GM19397 (cell line): Measurements from ENCODE around the gene AGPAT4.
"Not testable (repeated sequence)": the region's sequence is repeated elsewhere in the genome, so short reads cannot be mapped to it uniquely, and the experiment has no call there.

ENCODE experiments used
- ATAC-seq: cut with Tn5 transposase; IDR thresholded peaks from one replicate; pipeline ENCODE4 v1.9.1; 2021; ENCODE audit warnings: mild to moderate bottlenecking, moderate library complexity; ENCODE audit not compliant: unreplicated experiment

The AGPAT4 gene

DNA sequence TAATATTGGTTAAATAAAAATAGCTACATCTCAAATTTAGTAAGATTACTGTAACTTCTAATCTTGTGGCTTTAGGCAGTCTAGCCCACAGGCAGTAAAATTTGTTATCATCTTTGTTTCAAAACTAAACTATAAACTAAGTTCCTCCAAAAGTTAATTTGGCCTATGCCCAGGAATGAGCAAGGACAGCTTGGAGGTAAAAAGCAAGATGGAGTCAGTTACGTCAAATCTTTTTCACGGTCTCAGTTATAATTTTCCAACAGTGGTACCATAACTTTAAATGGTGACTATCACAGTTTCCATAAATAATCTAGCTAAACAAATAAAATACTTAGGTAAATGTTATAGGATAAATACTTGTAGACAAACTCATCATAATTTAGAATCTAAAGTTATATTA is 63.0 kb downstream of the AGPAT4 start:
- no peak for ATAC-seq

DNA sequence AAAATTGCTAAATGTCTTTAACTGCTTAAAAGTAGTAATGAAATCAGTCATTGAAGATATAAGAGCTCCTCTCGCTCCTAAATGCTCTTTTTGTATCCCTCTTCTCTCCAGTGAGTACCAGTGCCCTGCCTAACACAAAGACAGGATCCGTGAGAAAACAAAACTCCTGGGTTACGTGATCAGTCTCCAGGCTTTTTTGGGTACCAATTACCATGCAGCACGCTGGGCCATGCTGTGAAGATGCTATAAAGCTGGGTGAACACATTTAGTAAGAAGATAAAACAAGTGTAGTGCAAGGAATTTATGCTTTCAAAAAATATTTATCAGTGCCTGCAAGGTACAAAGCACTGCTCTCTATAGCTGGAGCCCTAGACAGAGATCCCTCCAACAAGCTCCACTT is 66.7 kb downstream of the AGPAT4 start:
- no peak for ATAC-seq

DNA sequence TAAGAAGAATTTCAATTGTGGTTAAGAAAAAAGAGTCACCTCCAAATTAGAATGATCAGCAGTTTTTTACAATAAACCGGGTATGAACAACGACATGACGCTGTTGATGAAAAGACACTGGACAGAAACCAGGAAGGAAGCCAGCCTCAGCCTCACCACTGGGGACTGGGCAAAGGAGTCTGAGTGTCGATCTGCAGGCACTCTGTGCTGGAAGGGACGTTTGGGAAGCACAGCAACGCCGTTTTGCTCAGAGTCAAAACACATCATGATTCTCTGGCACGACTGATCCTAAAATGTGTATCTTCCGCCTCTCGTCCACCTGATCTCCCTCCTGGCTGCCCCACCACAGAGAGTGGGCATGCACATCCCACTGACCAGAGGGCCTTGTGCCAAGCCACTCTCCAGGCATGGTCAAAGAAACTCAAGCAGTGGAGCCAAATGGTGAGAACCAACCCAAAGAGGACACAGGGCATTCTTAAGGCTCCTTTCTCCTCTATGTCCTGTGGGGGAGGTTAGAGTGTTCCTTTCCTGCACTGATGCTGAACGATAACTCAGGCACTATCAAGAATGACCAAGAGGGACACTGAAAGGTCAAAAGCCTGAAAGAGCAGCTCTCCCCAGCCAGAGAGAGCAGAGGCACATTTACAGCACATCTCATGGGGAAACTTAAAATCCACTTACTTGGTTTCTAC is 68.8 kb downstream of the AGPAT4 start:
- no peak for ATAC-seq

DNA sequence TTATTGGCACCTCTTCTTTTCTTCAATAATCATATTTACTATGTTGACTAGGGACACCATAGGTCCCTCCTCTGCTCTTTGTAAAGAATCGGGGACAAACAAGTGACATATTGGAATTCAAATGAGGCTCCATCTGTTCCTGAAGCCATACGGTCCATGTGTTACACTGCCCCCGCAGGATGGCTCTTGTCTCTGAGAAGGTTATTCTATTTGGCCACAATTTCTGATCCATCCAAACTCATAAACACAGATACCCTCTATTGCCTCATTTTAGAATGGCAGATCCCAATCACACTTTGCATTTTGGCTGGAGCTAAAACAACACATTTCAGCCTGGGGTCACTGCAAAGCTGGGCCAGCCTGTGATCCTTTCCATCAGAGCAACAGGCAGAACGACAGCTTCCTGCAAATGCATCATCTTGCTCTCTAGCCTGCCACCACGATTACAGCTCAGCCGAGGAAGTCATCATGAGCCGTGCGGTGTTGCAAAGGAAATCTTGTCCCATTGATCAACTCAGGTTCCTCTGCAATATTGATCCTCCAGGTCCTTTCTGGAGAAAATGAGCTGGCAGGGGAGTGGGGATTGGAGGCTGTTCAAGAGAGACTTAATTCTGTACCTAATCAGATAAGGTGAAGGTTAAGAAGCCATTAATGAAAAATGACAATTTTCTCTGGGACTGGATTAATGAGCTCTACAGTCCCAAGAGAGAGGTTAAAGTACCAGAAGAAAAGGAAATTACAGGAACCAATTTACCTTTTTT is 73.1 kb downstream of the AGPAT4 start:
- ATAC-seq: no peak

DNA sequence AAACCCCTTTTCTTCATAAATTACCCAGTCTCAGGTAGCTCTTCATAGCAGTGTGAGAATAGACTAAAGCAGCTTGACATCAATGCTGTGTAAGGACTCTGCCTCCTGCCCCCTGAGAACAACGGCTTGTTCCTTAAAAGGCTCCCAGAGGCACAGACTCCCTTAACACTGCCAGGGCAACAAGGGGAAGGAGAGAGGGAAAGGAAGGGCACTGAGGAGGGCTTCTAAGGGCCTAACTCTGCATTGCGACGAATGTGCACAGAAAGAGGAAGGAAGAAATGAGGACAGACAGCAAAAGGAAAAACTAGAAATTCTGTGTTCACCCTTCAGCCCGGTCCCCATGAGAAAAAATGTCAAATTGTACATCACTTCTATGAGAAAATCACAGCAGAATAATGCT is 74.0 kb downstream of the AGPAT4 start:
- ATAC-seq: no peak

DNA sequence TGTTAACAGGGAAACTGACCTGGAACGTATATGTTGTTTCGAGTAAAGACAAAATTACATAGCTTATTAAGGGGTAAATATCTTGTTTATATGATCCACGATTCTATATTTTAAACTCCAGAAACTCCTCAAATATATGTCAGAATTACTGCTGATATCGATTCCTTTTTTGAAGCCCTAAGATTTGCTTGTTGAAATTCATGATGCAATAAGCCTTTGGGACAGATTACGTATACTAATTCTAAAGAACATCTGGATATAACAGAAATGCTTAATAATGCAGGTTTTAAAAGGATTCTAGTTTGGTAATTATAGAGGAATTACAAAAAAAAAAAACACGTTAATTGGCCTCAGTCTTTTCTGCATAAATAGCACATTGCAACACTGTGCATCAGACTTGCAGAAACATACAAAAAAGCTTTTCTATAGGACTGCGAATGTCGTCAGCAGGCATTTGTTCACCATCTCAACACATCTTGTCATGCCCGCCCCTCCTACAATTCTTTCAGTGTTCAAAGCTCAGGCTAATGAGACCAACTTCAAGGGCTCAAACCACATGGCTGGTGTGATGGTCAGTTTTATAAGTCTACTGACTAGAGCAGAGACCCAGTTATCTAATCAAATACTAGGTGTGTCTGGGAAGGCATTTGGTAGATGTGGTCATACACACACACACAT is 74.9 kb downstream of the AGPAT4 start:
- ATAC-seq: no peak

DNA sequence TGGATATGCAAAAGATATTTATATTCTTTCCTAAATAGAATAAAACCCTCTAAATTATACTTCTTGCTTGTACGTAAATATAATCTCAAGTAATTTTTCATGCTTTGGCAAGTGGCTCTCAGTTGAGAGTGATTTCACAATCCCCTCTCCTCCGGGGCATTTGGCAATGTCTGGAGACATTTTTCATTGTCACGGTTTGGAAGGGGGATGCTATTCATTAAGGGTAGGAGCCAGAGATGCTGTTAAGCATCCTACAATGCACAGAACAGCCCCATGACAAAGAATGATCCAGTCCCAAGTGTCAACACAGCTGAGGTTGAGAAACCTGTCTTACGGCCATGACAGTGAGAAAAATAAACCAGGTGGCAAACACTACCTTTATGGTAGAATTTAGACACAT is 75.7 kb downstream of the AGPAT4 start:
- ATAC-seq: no peak

DNA sequence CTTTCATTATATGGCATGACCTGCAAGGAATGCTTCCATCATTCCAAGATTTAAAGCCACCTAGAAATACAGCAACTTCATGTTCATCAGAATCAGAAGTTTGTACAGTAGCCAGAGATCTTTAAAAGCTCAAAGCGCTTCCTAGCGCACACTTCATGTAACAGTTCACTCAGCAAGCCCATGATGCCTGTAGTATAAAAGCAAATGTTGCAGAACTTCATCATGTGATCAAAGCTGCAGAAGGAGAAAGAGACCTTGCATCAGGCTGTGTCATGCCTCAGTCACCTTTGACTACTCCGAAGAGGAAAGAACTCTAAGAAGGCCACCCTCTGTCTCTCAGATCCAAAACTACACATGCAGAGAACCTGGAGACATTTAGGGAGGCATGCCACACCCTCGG is 78.5 kb downstream of the AGPAT4 start:
- ATAC-seq: no peak

DNA sequence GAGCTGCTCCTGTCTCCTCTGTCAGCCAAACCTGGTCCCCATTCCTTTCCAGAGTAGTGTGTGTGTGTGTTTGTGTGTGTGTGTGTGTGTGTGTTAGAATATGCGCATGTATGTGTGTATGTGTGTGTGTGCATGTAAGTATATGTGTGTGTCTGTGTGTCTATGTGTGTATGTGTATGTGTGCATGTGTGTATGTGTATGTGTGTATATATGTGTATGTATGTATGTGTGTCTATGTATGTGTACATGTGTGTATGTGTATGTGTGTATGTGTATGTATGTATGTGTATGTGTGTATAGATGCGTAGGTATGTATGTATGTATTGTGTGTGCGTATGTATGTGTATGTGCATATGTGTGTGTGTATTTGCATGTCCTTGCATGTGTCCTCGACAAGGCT is 79.5 kb downstream of the AGPAT4 start:
- ATAC-seq: no peak

DNA sequence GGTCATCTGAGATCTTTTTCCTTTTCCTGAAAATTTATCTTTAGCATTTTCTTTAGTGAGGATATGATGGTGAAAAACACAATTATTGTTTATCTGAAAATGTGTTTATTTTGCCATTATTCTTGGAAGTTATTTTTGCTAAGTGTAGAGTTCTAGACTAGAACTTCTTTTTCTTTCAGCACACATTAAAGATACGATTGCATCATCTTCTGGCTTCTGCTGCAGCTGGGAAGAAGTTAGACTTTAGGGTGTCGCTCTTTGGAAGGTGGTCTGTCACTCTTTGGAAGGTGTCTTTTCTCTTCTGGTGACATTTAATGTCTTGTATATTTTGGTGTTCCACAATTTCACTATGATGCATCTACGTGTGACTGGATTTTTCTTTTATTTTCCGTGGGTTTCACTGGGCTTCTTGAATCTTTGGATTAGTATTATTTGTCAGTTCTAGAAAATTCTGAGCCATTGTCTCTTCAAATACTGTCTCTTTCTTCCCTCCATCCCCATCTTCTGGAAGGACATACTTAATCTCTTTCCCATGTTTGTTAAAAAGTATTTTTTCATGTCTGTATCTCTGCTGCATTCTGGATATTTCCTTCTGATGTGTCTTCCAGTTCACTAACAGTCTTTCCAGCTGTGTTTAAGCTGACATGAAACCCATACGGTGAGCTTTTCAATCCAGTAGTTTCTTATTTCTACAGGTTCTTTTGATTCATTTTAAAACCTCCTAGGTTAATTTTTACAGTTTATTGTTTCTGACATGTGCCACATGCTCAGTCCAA is 81.0 kb downstream of the AGPAT4 start:
- ATAC-seq: no peak

DNA sequence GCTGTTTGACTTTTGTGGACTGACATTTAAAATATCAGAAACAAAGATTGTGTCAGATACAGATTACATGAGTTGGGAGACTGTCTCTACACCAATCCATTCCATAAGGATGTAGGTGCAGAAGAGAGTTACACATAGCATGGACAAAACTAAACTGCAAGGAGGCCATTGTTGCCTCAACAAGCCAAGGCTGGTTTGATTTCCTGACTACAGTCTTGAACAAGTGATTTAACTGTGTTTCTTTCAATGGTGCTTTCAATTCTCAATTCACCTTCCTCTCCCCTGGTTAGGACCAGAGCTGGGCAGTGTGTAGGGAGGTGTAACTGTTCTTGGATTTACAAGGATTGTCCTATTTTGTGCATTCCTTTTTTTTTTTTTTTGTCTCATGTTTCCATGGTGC is 82.2 kb downstream of the AGPAT4 start:
- ATAC-seq: no peak

DNA sequence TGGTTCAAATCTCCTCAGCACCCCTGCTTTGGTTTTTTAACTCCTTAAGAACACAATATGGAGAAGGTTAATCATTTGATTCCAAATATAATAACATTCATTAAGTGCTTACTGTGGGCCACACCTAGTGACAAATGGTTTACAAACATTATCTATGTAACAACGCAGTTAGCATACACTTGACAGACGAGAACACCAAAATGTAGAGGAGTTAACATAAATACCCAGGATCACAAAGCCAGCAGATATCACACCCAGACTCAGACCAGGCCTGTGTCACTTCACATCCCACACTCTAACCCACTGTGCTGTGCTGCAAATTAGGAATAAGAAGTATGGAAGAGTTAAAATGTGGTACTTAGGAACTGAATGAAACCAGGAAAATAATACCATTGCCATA is 82.9 kb downstream of the AGPAT4 start:
- no peak for ATAC-seq

DNA sequence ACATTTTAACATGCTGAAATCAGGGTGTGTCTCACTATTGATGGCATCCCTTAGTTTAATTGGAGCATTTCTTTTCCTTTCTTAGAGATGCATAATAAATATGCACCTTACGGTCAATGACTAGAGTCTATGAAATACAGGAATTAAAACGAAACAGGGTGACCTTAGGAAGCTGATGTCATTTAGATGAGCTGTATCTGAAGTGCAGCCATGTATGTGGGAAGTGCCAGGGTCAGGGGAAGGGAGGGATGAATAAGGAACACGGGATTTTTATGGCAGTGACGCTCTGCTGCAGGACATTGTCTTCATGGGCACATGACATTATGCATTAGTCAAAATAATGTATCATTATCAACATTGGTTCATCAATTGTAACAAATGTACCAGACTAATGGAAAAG is 84.0 kb downstream of the AGPAT4 start:
- no peak for ATAC-seq

DNA sequence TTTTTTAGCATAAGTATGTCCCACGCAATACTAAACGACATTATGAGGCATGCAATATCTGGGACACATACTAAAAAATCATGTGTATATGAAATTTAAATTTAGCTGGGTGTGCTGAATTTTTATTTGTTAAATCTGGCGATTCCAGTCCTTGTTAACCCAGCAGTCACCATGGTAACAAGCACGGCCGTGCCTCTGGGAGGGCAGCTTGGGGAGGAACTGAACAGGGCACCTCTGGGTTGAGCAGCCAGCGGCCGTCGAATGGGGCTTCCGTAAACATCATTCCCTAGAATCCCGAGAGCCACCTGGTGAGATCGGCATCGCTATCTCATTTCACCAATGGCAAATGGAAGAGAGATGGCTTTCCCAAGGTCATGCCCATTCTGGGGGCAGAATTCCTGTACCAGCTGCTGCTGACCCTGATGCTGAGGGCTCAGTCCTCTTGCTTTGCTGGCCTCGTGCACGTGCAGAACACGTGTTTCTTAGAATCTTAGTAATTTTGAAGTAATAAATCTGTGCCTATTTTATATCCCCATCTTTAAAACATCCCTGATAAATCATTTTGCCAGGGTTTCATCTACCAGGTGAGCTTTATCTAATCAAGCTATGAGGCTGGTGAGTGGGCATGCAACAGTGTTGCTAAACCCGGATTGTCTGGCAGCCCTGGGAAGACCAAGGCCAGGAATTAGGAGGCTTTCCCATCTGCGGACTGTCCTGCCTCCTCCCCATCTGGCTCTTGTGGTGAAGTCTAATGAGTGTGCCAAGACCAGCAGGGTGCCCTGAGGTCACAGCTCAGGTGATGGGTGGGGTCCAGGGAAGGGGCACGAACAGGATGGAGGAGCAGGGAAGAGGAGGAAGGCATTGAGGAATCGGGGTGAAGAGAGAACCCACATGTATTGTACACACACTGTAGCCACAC is 85.1 kb downstream of the AGPAT4 start:
- ATAC-seq: no peak

DNA sequence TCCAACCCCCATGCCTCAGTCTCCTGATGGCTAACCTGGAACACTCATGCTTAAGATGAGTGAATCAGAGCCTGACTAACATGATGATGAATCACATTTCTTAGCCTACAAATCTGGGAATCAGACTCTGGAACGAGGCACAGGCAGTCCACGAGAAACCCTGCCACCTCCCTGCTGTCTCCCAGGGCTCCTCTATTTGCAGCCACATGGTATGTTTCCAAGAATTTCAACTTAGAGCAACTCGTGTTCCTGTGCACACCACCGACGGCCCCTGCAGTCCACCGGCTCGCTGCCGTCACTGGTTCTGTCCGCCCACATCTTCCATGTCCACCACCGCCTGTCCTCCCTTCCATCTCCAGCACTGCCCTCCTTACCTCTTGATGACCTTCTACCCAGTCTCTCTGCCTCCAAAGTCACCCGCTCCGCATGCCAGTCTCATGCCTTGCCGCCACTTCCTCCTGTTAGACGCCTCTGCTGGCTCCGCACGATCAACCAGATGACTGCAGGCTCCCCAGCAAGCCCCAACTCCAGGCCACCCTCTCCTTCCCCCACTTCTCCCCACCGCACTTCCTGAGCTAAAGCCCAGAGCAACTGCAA is 87.6 kb downstream of the AGPAT4 start:
- no peak for ATAC-seq

DNA sequence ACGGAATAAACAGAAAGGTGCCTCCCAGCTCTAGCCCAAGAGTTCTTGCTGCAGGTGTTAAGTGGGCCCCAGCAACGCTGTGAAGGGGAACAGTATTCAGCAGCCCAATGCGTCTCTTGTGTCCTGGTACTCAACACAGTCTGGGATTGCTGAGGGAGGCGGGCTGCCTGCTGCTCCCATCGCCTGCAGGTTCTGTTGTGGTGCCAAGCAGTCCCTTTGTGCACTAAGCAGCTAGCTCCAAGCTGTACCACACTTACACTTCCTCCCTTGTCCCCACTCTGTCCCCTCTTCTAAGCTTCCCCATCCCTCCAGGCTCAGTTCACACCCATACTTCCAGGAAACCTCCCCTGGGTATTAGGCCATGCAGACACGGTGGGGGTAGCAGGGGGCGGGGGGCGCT is 92.7 kb downstream of the AGPAT4 start:
- ATAC-seq: no peak

DNA sequence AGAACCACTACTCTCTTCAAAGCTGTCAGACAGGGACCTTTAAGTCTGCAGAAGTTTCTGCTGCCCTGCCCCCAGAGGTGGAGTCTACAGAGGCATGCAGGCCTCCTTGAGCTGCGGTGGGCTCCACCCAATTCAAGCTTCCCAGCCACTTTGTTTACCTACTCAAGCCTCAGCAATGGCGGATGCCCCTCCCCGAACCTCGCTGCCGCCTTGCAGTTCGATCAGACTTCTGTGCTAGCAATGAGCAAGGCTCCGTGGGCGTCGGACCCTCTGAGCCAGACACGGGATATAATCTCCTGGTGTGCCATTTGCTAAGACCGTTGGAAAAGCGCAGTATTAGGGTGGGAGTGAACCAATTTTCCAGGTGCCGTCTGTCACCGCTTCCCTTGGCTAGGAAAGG is 95.7 kb downstream of the AGPAT4 start:
- not testable (repeated sequence) for ATAC-seq

DNA sequence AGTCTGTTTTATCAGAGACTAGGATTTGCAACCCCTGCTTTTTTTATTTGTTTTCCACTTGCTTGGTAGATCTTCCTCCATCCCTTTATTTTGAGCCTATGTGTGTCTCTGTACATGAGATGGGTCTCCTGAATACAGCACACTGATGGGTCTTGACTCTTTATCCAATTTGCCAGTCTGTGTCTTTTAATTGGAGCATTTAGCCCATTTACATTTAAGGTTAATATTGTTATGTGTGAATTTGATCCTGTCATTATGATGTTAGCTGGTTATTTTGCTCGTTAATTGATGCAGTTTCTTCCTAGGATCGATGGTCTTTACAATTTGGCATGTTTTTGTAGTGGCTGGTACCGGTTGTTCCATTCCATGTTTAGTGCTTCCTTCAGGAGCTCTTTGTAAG is 97.4 kb downstream of the AGPAT4 start:
- not testable (repeated sequence) for ATAC-seq

DNA sequence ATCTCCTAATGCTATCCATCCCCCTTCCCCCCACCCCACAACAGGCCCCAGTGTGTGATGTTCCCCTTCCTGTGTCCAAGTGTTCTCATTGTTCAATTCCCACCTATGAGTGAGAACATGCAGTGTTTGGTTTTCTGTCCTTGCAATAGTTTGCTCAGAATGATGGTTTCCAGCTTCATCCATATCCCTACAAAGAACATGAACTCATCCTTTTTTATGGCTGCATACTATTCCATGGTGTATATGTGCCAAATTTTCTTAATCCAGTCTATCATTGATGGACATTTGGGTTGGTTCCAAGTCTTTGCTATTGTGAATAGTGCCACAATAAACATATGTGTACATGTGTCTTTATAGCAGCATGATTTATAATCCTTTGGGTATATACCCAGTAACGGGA is 101.1 kb downstream of the AGPAT4 start:
- not testable (repeated sequence) for ATAC-seq

DNA sequence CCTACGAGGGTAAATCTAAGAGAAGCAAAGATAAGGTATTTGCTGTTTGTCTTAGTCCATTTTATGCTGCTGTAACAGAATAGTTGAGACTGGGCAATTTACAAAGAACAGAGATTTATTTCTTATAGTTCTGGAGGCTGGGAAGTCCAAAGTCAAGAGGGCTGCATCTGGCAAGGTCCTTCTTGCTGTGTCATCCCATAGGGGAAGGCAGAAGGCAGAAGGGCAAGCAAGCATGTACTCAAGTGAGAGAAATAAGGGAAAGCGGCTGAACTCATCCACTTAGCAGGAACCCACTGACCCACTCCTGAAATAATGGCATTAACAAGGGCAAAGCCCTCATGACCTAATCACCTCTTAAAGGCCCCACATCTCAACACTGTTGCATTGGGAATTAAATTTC is 102.7 kb downstream of the AGPAT4 start:
- no peak for ATAC-seq
